ENCODE results near the gene HUS1B. TPM values are rescaled to one million over a fixed set of nuclear protein-coding genes. Genes with fewer than 3 reads are reported as not detected.

Gene HUS1B
- polyA plus RNA-seq, 1 experiment, result 0.10 TPM

DNA sequence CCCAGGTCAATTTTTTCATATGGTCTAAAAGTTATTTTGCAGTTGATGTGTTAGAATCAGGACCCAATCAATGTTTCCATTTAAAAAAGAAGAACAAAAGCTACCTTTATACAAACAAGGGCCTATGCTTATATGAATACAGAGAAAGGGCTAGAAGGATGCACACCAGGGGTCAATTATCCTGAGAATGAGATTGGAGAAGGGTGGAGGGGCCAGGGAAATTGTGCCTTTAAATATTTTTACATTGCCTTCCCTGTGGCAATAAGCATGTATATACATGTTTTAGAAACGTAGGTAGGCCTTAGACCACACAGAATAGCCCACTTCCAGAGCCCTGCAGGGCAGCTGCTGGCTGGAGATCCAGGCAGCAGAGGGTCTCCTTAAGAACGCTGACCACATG lies 23.4 kb upstream of the HUS1B start:
- ChIA-PET CTCF (interaction anchor here (1.3 to 2.0 kb wide), 3 partner anchors 42 to 717 kb away, joined by 4 to 7 read pairs (median 7); no protein-coding TSS in a partner anchor), POLR2A (interaction anchor here (0.7 kb wide), 1 partner anchor 12 kb away, joined by 3 read pairs; no protein-coding TSS in a partner anchor)
- Histone ChIP-seq H3K27me3 (ENCODE audit: control insufficient read depth, insufficient read depth, low read length) (no peaks in the 10 kb centered on the region), H3K4me3 (ENCODE audit: low read depth, low read length) (no peak overlapping the region), H3K9me3 (ENCODE audit: control insufficient read depth, insufficient read depth, low read length) (no peaks in the 10 kb centered on the region), H3K27ac (ENCODE audit: low read depth, low read length) (no peak overlapping the region)
- DNase-seq (ENCODE audit: low read depth, low spot score), result no peak
- TF ChIP-seq, protein P1, sequence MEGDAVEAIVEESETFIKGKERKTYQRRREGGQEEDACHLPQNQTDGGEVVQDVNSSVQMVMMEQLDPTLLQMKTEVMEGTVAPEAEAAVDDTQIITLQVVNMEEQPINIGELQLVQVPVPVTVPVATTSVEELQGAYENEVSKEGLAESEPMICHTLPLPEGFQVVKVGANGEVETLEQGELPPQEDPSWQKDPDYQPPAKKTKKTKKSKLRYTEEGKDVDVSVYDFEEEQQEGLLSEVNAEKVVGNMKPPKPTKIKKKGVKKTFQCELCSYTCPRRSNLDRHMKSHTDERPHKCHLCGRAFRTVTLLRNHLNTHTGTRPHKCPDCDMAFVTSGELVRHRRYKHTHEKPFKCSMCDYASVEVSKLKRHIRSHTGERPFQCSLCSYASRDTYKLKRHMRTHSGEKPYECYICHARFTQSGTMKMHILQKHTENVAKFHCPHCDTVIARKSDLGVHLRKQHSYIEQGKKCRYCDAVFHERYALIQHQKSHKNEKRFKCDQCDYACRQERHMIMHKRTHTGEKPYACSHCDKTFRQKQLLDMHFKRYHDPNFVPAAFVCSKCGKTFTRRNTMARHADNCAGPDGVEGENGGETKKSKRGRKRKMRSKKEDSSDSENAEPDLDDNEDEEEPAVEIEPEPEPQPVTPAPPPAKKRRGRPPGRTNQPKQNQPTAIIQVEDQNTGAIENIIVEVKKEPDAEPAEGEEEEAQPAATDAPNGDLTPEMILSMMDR (IDR thresholded peaks at IDR 0.05; ENCODE audit: low read depth, low read length), result no peak

DNA sequence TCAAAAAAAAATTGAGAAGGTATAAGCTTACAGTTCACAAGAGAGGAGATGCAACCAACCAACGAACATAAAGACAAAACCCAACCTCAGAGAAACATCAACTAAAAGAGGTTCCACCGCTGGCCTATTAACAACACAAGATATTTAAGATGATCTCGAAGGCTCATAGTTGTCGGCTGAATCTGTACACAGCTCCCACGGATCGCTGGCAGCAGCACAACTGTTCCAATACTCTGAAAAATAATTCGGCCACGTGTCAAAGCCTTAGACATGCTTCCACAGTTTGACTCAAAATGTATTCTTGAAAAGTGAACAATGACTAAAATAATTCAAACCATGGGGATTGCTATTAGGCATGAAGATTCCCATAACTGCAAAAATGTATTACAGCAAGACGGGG lies 22.4 kb upstream of the HUS1B start:
- CTCF ChIA-PET, result interaction anchor here (0.9 to 2.0 kb wide), 4 partner anchors 43 to 718 kb away, joined by 4 to 7 read pairs (median 4); no protein-coding TSS in a partner anchor
- TF ChIP-seq, protein P1 (IDR thresholded peaks at IDR 0.05; ENCODE audit: low read depth, low read length), result no peak
- Histone ChIP-seq H3K4me3 (ENCODE audit: low read depth, low read length) (no peak overlapping the region), H3K9me3 (ENCODE audit: control insufficient read depth, insufficient read depth, low read length) (no peaks in the 10 kb centered on the region), H3K27ac (ENCODE audit: low read depth, low read length) (peak overlapping the region; percentile 21), H3K27me3 (ENCODE audit: control insufficient read depth, insufficient read depth, low read length) (no peaks in the 10 kb centered on the region)
- peak; percentile 26 for DNase-seq (ENCODE audit: low read depth, low spot score)
- POLR2A ChIA-PET, result interaction anchor here (0.7 kb wide), 1 partner anchor 73 kb away, joined by 3 read pairs; no protein-coding TSS in a partner anchor

DNA sequence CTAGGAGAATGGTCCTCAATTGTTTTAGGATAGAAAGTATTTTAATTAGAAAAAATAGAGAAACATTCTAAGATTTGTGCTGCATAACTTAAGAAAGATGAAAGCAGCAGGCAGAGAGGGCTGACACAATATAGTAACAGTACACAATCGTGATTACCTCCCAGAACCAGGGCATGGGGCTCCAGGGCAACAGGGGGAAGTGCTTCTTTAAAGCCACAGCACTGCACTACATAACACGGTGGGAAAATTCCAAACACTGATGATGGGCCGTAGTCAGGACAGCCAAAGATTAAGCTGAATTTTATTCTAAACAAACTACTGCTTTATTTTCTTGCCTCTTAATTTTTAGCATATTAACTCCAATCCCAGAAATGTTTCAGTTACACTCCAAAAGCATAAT lies 21.6 kb upstream of the HUS1B start:
- TF ChIP-seq, protein P1 (IDR thresholded peaks at IDR 0.05; ENCODE audit: low read depth, low read length), result no peak
- CTCF ChIA-PET, result interaction anchor here (1.5 kb wide), 1 partner anchor 92 kb away, joined by 5 read pairs; no protein-coding TSS in a partner anchor

DNA sequence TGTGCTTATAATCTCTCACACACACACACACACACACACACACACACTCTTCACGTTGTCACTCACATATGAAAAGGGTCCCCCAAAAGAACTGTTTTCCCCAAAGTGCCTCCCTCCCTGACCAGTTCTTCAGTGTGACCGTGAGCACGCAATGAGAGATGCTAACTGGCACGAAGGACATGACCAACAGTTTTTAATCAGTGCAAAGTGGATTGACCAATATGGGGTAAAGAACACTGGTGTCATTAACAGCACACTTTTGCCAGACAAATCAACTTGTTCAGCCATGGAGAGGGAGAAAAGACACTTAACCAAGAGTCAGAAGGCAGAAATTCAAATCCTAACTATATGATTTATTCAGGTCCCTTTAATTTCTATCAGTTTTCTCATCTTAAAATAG lies 21.0 kb upstream of the HUS1B start:
- ChIA-PET CTCF (no interaction called here), POLR2A (no interaction called here)
- Histone ChIP-seq H3K27me3 (ENCODE audit: control insufficient read depth, insufficient read depth, low read length) (no peaks in the 10 kb centered on the region), H3K9me3 (ENCODE audit: control insufficient read depth, insufficient read depth, low read length) (no peaks in the 10 kb centered on the region), H3K4me3 (ENCODE audit: low read depth, low read length) (no peak overlapping the region), H3K27ac (ENCODE audit: low read depth, low read length) (no peak overlapping the region)
- TF ChIP-seq, protein P1 (IDR thresholded peaks at IDR 0.05; ENCODE audit: low read depth, low read length), result no peak
- no peak for DNase-seq (ENCODE audit: low read depth, low spot score)

More for the DNA sequence above, 21.6 kb upstream of the HUS1B start:
- H3K9me3 ChIP-seq (ENCODE audit: control insufficient read depth, insufficient read depth, low read length), result no peaks in the 10 kb centered on the region
- no peak for DNase-seq (ENCODE audit: low read depth, low spot score)
- H3K27ac ChIP-seq (ENCODE audit: low read depth, low read length), result no peak overlapping the region
- no peaks in the 10 kb centered on the region for H3K27me3 ChIP-seq (ENCODE audit: control insufficient read depth, insufficient read depth, low read length)
- POLR2A ChIA-PET, result no interaction called here
- H3K4me3 ChIP-seq (ENCODE audit: low read depth, low read length), result no peak overlapping the region

DNA sequence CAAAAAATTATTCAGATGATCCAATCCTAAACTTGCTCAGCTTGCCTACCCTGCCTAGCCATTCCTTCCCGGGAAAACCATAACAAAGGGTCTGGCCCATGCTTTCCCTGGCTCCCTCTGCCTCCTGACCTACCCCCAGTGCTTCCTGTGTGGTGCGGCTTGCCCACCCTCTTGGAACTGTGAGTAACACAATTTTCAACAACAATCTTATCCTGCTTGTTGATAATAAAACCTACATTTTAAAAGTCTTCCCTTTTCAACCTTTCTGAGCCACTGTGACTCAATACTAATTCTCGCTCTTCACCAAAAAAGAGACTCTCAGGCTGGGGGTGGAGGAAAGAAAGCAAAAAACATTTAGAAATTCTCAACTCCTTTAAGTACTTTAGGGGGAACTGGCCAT lies 18.1 kb upstream of the HUS1B start:
- ChIA-PET CTCF (no interaction called here), POLR2A (interaction anchor here (1.4 kb wide), 1 partner anchor 9 kb away, joined by 3 read pairs; no protein-coding TSS in a partner anchor)
- Histone ChIP-seq H3K9me3 (ENCODE audit: control insufficient read depth, insufficient read depth, low read length) (no peaks in the 10 kb centered on the region), H3K27me3 (ENCODE audit: control insufficient read depth, insufficient read depth, low read length) (no peaks in the 10 kb centered on the region), H3K4me3 (ENCODE audit: low read depth, low read length) (no peak overlapping the region), H3K27ac (ENCODE audit: low read depth, low read length) (no peak overlapping the region)
- no peak for DNase-seq (ENCODE audit: low read depth, low spot score)
- TF ChIP-seq, protein P1 (IDR thresholded peaks at IDR 0.05; ENCODE audit: low read depth, low read length), result no peak
